OCI-LY7 (cell line): ENCODE measurements around the gene GPBP1L1. TPM values are rescaled to one million over a fixed set of nuclear protein-coding genes. Genes with fewer than 3 reads are reported as not detected.

Source experiments
- BruUV-seq: library from RNA; stranded (reverse); fragments of 400-500 nt; replicated peaks from 2 replicates; lab custom pipeline; 2021; lab: Mats Ljungman, UMichigan
- CTCF ChIA-PET: fragments of 300-600 bp; sonication (Branson Sonifier 250); formaldehyde crosslinking; loops from one replicate; lab custom pipeline; 2022; ENCODE audit warnings: antibody characterized with exemption; ENCODE audit not compliant: unreplicated experiment; lab: Charles Lee
- POLR2A ChIA-PET: fragments of 300-600 bp; sonication (Branson Sonifier 250); formaldehyde crosslinking; loops from one replicate; lab custom pipeline; 2022; ENCODE audit warnings: antibody characterized with exemption; lab: Charles Lee
- DNase-seq: peaks from one replicate; pipeline ENCODE4 v3.0.0-alpha.2; 2015; ENCODE audit warnings: low spot score
- H2AFZ ChIP-seq: fragments of 200-600 bp; sonication (generic), shearing (Covaris generic); 2 replicates; pipeline ENCODE4 v1.6.1; 2014; ENCODE audit warnings: mild to moderate bottlenecking, antibody characterized with exemption, low read length, moderate library complexity
- H3K27ac ChIP-seq: fragments of 200-600 bp; sonication (generic); 2 replicates; pipeline ENCODE4 v1.5.1; 2014; ENCODE audit warnings: mixed run types, low read depth, mild to moderate bottlenecking, moderate library complexity, low read length, inconsistent platforms; ENCODE audit not compliant: poor library complexity, severe bottlenecking
- H3K36me3 ChIP-seq: fragments of 200-600 bp; sonication (generic); 2 replicates; pipeline ENCODE4 v1.6.1; 2014; ENCODE audit warnings: mild to moderate bottlenecking, antibody characterized with exemption, low read length, moderate library complexity, mixed read lengths; ENCODE audit not compliant: insufficient read depth
- H3K4me1 ChIP-seq: fragments of 200-600 bp; sonication (generic); 2 replicates; pipeline ENCODE4 v1.5.1; 2014; ENCODE audit warnings: mild to moderate bottlenecking, low read length; ENCODE audit not compliant: insufficient read depth, poor library complexity, severe bottlenecking
- H3K4me2 ChIP-seq: fragments of 200-600 bp; sonication (generic); 2 replicates; pipeline ENCODE4 v1.6.1; 2014; ENCODE audit warnings: mild to moderate bottlenecking, low read length
- H3K4me3 ChIP-seq: fragments of 200-600 bp; sonication (generic); 2 replicates; pipeline ENCODE4 v1.5.1; 2014; ENCODE audit warnings: mild to moderate bottlenecking, low read depth, low read length; ENCODE audit not compliant: poor library complexity, severe bottlenecking
- H3K79me2 ChIP-seq: fragments of 200-600 bp; sonication (generic); 2 replicates; pipeline ENCODE4 v1.6.1; 2016; ENCODE audit warnings: low read depth, mild to moderate bottlenecking, low read length, moderate library complexity, mixed read lengths; ENCODE audit not compliant: insufficient read depth
- H3K9me2 ChIP-seq: fragments of 200-600 bp; sonication (generic); 2 replicates; pipeline ENCODE4 v1.6.1; 2016; ENCODE audit warnings: mild to moderate bottlenecking, low read length, mixed read lengths; ENCODE audit not compliant: insufficient read depth
- H3K9me3 ChIP-seq: fragments of 200-600 bp; sonication (generic); 2 replicates; pipeline ENCODE4 v1.6.1; 2014; ENCODE audit warnings: mild to moderate bottlenecking, mixed run types, low read length, mixed read lengths
- H4K20me1 ChIP-seq: fragments of 200-600 bp; sonication (generic); 2 replicates; pipeline ENCODE4 v1.6.1; 2014; ENCODE audit warnings: mild to moderate bottlenecking, antibody characterized with exemption, low read length, moderate library complexity, mixed read lengths; ENCODE audit not compliant: insufficient read depth
- EZH2phosphoT487 ChIP-seq: fragments of 200-600 bp; sonication (generic); IDR thresholded peaks from 2 replicates; pipeline ENCODE4 v1.6.1; 2018; ENCODE audit warnings: low read depth, borderline replicate concordance, mild to moderate bottlenecking, mixed run types, antibody characterized with exemption, low read length, moderate library complexity, mixed read lengths
- intact Hi-C: fragments of 100-400 bp; cut with micrococcal nuclease; formaldehyde crosslinking; loops from one replicate; pipeline ENCODE4 v1.10.0; 2022; ENCODE audit not compliant: unreplicated experiment
- total RNA-seq, 2 experiments: library from RNA; depleted of rRNA in 1 of 2; stranded (reverse); fragments of >200 nt in 1 of 2; shearing (Covaris generic) in 1 of 2; gene quantifications; 2 replicates each; pipeline ENCODE4 v1.2.3, GENCODE V29; 2014 to 2022
- TF ChIP-seq, protein P1 (sequence below): fragments of 200-600 bp; sonication (generic); conservative IDR thresholded peaks from 2 replicates; pipeline ENCODE4 v1.5.1; 2014; ENCODE audit warnings: mild to moderate bottlenecking, antibody characterized with exemption, low read length, moderate library complexity, mixed read lengths

GPBP1L1 gene
- total RNA-seq, 2 experiments from 2014 or later, result 89.7 to 130 TPM

DNA sequence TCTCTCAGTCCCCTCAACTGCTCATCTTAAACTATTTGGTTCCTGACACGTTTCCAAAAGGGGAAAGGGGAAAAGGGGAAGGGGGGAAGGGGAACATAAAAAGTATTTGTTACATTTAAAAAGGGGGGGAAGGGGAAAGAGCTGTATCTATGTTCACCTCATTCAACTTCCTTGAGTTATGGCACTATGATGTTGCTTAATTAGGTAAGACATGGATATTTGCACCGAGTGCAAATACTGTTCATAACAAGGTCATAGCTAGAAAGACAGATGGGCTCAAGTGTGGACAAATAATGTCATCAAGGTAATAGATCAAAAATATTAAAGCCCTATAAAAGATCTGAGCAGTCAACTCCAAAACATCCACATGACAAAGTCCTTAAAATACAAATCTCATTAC lies 26.0 kb downstream of the GPBP1L1 start:
- DNase-seq, result no peak
- H2AFZ ChIP-seq, result no peak overlapping the region
- peaks cover 47% of the 10 kb centered on the region for H3K79me2 ChIP-seq
- H3K36me3 ChIP-seq, result peaks cover 68% of the 10 kb centered on the region
- POLR2A ChIA-PET, result interaction anchor here (0.6 to 1.1 kb wide), 4 partner anchors 9 to 1689 kb away, joined by 3 to 5 read pairs (median 3); no protein-coding TSS in a partner anchor
- intact Hi-C loops, result no loop called here
- peaks cover 6% of the 10 kb centered on the region; the same call in 1 of the 2 replicates for H4K20me1 ChIP-seq
- CTCF ChIA-PET, result no interaction called here
- no peak overlapping the region for H3K27ac ChIP-seq
- no peaks in the 10 kb centered on the region for H3K9me3 ChIP-seq
- H3K4me2 ChIP-seq, result no peak overlapping the region
- H3K4me3 ChIP-seq, result no peak overlapping the region
- BruUV-seq, result no TSS peak
- no peaks in the 10 kb centered on the region for H3K9me2 ChIP-seq
- TF ChIP-seq EZH2phosphoT487, result no peak
- TF ChIP-seq, protein P1, sequence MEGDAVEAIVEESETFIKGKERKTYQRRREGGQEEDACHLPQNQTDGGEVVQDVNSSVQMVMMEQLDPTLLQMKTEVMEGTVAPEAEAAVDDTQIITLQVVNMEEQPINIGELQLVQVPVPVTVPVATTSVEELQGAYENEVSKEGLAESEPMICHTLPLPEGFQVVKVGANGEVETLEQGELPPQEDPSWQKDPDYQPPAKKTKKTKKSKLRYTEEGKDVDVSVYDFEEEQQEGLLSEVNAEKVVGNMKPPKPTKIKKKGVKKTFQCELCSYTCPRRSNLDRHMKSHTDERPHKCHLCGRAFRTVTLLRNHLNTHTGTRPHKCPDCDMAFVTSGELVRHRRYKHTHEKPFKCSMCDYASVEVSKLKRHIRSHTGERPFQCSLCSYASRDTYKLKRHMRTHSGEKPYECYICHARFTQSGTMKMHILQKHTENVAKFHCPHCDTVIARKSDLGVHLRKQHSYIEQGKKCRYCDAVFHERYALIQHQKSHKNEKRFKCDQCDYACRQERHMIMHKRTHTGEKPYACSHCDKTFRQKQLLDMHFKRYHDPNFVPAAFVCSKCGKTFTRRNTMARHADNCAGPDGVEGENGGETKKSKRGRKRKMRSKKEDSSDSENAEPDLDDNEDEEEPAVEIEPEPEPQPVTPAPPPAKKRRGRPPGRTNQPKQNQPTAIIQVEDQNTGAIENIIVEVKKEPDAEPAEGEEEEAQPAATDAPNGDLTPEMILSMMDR, result no peak
- H3K4me1 ChIP-seq, result no peaks in the 10 kb centered on the region

DNA sequence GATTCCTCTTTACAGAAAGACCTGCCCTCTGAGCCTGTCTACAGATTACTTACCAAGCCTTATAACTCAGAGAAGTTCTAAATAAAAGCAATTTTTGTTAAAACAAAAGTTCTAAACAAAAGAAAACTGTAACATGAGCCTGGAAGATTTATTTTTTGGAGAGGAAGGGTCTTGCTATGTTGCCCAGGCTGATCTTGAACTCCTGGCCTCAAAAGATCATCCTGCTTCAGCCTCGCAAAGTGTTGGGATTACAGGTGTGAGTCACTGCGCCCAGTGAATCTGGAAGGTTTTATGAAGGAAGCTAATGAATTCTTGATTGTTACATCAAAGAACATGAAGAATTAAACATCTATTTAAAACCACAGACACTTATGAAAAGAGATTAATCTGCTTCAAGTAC lies 27.1 kb downstream of the GPBP1L1 start:
- ChIA-PET POLR2A (interaction anchor here (0.6 to 1.1 kb wide), 4 partner anchors 10 to 27 kb away, joined by 3 to 5 read pairs (median 4); no protein-coding TSS in a partner anchor), CTCF (no interaction called here)
- Histone ChIP-seq H4K20me1 (peaks cover 6% of the 10 kb centered on the region; the same call in 1 of the 2 replicates), H3K4me2 (no peak overlapping the region), H3K4me3 (no peak overlapping the region), H3K9me3 (no peaks in the 10 kb centered on the region), H3K36me3 (peaks cover 74% of the 10 kb centered on the region), H2AFZ (no peak overlapping the region), H3K9me2 (no peaks in the 10 kb centered on the region), H3K27ac (no peak overlapping the region), H3K4me1 (no peaks in the 10 kb centered on the region), H3K79me2 (peaks cover 36% of the 10 kb centered on the region)
- BruUV-seq, result no TSS peak
- no peak for TF ChIP-seq EZH2phosphoT487
- TF ChIP-seq, protein P1, result no peak
- intact Hi-C loops, result no loop called here
- no peak for DNase-seq

DNA sequence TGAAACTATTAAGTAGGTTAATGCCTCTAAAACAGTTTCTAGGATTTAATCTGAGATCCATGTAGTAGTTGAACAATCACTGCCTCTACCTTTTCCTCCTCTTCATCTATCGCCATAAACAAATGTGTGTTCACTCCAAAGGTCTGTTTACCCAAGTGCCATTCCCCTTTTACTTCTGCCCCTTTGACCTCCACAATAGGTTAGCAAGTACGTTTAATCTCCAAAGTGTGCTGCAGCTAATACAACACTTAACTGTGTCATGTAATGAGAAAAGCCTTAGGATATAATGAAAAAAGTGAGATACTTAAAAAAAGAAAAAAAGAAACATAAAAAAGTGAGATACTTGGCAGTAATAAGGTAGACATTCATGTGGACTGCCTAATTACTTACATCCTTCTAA lies 28.2 kb downstream of the GPBP1L1 start:
- no peaks in the 10 kb centered on the region for H3K4me1 ChIP-seq
- no peak overlapping the region for H3K4me2 ChIP-seq
- no peak for DNase-seq
- H2AFZ ChIP-seq, result no peak overlapping the region
- H3K27ac ChIP-seq, result no peak overlapping the region
- peaks cover 26% of the 10 kb centered on the region for H3K79me2 ChIP-seq
- CTCF ChIA-PET, result interaction anchor here (1.0 kb wide), 1 partner anchor 14 kb away, joined by 3 read pairs; no protein-coding TSS in a partner anchor
- H3K4me3 ChIP-seq, result no peak overlapping the region
- no peaks in the 10 kb centered on the region for H3K9me2 ChIP-seq
- no peaks in the 10 kb centered on the region; the same call in 1 of the 2 replicates for H4K20me1 ChIP-seq
- POLR2A ChIA-PET, result interaction anchor here (1.0 kb wide), 1 partner anchor 11 kb away, joined by 3 read pairs; no protein-coding TSS in a partner anchor
- no TSS peak for BruUV-seq
- TF ChIP-seq, protein P1, result no peak
- TF ChIP-seq EZH2phosphoT487, result no peak
- intact Hi-C loops, result no loop called here
- H3K36me3 ChIP-seq, result peaks cover 84% of the 10 kb centered on the region
- H3K9me3 ChIP-seq, result no peaks in the 10 kb centered on the region
